DMS 273 (cell line): ENCODE results near the gene TMEM164.
"Not testable (repeated sequence)": the region's sequence is repeated elsewhere in the genome, so short reads cannot be mapped to it uniquely, and the experiment has no call there.

Source experiments
- DNase-seq: peaks from one replicate; lab custom pipeline; 2025; ENCODE audit not compliant: unreplicated experiment; lab: John Stamatoyannopoulos, UW

Gene TMEM164

GRCh38 chrX:110002300-110003166 lies at the start of gene TMEM164:
TMEM164 (plus strand) TSS chrX:110003114; CDS start chrX:110003775, 661 bp downstream.
- peak; percentile 85 for DNase-seq

GRCh38 chrX:109954333-109954732 lies 48.6 kb upstream of the TMEM164 start:
- DNase-seq: no peak

DNA sequence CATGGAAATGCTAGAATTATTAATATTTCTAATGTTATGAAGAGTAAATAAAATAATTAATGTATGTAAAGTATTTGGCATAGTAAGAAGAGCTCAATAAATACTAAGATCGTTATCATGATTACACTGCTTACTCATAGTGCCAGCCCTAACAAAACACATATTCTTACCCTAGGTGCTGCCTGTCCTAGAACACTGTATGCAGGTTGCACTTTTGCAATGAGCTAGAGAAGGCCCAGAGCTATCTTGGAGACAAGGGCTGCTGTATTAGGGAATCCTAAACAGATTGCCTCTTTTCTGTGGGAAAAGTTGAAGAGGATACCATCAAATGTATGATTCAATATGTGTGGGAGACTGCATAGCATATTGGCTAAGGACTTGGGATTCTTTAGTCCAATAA lies 48.0 kb upstream of the TMEM164 start:
- DNase-seq: no peak

DNA sequence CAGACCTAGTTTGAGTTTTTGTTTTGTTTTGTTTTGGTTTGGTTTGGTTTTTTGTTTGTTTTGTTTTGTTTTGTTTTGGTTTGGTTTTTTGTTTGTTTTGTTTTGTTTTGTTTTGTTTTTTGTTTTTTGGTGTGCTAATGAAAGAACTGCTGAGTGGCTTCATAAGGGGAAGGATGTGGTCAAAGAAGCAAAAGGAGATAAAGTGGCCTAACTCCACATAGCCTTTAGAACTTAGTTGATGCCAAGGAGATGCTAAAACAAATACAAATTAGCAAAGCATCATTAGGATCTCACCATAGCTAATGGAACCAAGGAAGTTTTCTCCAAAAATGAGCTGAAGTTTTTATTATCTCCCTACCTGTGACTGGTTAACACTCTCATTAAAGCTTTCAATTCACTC lies 44.6 kb upstream of the TMEM164 start:
- DNase-seq: no peak

GRCh38 chrX:109959356-109959871 lies 43.5 kb upstream of the TMEM164 start:
- DNase-seq: no peak

- no peak for DNase-seq
Observed at GRCh38 chrX:109964390-109964789, 38.5 kb upstream of the TMEM164 start.

GRCh38 chrX:109966246-109966645 lies 36.7 kb upstream of the TMEM164 start:
- no peak for DNase-seq

DNA sequence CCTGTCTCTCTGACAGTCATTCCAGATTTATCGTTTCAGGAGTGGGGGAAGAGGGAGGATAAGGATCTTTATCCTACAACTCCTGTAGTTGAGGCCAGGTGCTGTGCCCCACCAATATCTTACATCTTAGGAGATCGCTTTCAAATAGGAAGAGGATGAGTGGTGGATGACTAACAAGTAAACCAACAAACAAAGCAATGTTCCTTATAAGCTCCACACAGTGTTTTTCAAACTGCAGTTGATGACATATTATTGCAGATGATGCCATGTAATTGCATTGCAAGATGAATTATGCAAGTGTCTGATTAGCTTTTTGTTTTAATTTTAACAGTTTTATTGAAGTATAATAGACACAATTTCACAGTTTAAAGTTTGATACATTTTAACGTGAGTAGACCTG lies 35.8 kb upstream of the TMEM164 start:
- no peak for DNase-seq

DNA sequence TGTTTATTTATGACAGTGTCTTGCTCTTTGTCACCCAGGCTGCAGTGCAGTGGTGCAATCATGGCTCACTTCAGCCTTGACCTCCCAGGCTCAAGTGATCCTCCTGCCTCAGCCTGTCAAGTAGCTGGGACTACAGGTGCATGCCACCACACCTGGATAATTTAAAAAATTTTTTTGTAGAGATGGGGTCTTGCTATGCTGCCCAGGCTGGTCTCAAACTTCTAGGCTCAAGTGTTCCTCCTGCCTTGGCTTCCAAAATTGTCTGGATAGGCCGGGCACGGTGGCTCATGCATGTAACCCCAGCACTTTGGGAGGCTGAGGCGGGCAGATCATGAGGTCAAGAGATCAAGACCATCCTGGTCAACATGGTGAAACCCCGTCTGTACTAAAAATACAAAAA lies 32.1 kb upstream of the TMEM164 start:
- DNase-seq: not testable (repeated sequence)

GRCh38 chrX:109974906-109975655 lies 27.8 kb upstream of the TMEM164 start:
- DNase-seq: no peak

GRCh38 chrX:109985210-109985609 lies 17.7 kb upstream of the TMEM164 start:
- DNase-seq: not testable (repeated sequence)

DNA sequence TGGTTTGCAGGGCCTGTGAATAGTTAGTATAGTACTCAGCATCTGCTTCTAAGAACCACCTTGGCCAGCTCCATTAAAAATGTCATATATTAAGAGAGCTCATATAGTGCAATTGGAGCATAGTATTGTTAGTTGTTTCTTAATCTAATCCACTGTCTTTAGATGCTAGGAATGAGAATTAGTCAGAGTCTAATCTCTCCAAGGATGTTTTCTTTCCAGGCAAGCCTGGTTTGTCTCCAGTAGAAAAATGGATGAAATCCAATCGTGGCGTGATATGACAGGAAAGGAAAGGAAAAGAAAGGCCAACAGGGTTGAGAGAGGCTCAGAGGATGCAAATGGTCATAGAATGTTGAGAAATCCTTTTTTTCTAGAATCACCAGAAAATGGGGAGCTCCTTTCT lies 15.0 kb upstream of the TMEM164 start:
- no peak for DNase-seq

DNA sequence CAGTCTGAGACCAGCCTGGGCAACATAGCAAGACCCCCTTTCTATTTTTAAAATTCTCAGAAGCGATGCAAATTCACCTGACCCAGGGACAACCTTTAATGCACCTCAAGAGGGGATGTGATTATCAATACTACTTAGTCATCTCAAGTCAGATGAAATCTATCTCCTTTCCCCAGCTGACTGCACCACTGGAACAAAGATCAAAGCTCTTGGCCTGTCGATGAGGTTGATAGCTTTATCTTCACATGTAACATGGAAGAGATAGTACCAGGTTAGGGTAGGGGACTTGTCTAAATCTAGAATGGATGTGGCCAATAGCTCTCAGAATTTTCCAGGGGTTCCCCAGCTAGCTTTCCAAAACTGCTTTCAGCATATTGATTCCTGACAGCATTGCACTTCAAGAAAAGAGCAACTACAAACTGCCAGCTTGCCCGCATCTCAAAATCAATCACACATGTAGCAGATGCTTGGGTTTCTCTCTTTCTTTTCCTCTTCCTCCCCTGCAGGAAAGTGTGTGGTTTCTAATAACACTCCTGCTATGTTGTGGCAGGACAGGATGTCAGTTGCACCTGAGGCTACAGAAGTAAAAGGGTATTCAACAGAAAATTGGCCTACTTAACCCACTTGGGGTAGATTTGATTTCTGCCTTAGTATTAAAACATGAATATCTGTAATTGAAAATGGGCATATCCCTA lies 12.2 kb upstream of the TMEM164 start:
- DNase-seq: no peak

DNA sequence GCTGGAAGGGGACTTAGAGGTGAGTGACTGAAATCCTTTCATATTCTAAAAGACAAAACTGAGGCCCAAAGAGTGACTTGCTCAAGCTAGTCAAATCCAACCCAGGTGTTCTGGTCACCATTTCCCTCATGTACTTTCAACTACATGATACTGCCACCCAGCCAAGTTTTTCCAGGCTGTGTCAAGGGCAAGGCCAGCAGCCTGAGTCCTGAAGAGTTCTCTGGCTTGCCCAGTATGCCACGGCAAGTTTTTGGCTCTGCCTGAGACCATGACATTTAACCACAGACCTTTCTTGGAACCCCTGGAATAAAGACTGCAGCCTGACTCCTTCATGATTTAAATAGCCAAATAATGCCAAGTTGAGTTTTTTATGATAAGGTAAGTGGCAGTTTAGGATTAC lies 10.7 kb upstream of the TMEM164 start:
- no peak for DNase-seq

DNA sequence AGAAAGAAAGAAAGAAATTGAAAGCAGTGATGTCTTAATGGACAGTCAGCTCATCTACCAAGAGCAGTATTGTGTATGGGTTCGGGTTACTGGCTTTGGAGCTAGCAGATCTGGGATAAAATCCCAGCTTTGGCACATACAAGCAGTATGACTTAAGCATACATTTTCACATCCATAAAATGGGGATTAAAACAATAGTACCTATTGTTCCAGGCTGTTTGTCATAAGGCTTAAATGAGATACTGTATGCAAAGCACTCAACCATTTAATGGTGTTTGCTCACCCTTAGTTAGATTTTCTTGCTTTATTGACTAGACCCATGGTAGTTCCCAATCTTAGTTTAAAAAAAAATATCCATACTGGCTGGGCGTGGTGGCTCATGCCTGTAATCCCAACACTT lies 7.8 kb upstream of the TMEM164 start:
- DNase-seq: no peak

DNA sequence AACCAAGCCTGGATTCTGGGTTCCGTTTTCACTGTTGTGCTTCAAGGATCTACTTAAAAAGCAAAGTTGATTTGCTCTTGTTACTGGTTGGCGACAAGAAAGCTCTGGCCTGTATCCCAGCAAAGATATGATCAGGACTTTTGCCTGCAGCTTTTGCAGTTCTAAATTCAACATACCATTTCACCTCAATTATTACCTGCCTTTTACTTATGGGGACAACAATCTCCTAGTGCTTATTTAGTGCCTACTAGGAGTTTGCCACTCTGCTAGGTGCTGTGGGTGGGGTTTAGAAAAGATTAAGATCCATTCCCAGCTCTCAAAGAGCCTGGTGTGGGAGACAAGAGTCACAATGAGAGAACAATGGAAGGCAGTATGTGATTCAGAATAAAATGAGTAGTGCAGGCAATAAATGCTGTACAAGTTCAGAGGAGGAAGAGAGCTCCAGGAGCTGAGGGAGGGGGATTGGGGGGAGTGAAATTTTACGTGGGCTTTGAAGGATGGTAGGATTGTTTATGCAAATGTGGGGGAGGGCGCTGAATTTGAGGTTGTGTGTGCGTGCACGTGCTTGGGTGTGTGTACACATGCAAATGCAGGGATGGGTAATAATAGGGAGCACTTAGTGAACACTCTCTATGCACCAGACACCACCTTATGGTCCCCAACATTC lies 5.0 kb upstream of the TMEM164 start:
- DNase-seq: no peak

GRCh38 chrX:110000000-110000399 lies 2.9 kb upstream of the TMEM164 start:
- no peak for DNase-seq

DNA sequence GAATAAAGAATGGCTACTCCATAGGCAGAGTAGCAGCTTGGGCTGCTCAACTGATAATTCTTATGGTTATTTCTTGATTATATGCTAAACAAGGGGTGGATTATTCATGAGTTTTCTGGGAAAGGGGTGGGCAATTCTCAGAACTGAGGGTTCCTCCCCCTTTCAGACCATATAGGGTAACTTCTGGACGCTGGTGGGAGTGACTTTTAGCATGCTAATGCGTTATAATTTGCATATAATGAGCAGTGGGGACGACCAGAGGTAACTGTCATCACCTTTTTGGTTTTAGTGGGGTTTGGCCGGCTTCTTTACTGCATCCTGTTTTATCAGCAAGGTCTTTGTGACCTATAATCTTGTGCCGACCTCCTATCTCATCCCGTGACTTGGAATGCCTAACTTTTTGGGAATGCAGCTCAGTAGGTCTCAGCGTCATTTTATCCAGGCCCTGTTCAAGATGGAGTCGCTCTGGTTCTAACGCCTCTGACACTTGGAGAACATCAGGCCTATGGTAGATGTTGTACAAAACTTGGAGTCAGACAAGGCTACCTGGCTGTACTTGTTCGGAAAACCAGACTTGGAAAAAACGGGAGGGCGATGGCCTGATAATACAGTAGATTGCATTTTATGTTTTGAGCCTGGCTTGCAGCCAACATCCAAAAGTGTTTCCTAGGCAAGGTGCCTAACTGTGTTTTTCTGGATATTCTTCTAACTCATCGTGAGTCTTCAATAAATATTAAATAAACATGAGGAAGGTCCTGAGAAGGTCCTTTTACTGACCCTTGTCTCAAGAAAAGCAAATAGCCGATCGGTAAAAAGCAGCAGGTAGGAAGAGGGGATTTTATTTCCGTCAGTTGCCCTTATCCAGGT lies 1.8 kb upstream of the TMEM164 start:
- peak; percentile 20 for DNase-seq

GRCh38 chrX:110001740-110002299 lies 1.1 kb upstream of the TMEM164 start:
- DNase-seq: no peak
